GM21619 (cell line): Measurements from ENCODE around the gene TMTC1.

ENCODE experiments used
- ATAC-seq: cut with Tn5 transposase; IDR thresholded peaks from one replicate; pipeline ENCODE4 v1.9.1; 2021; ENCODE audit not compliant: unreplicated experiment

Gene TMTC1

GRCh38 chr12:29622251-29622650 lies 161.5 kb downstream of the TMTC1 start:
- ATAC-seq, result no peak

GRCh38 chr12:29620030-29620429 lies 163.7 kb downstream of the TMTC1 start:
- ATAC-seq, result no peak

- ATAC-seq, result no peak
Observed at GRCh38 chr12:29617407-29617803, 166.3 kb downstream of the TMTC1 start.

- ATAC-seq, result no peak
Observed at GRCh38 chr12:29616664-29617406, 166.9 kb downstream of the TMTC1 start.

GRCh38 chr12:29614694-29615325 lies 168.9 kb downstream of the TMTC1 start:
- no peak for ATAC-seq

- ATAC-seq, result no peak
Observed at GRCh38 chr12:29612912-29613311, 170.8 kb downstream of the TMTC1 start.

- ATAC-seq, result no peak
Observed at GRCh38 chr12:29611906-29612305, 171.8 kb downstream of the TMTC1 start.

GRCh38 chr12:29610473-29611170 lies 173.1 kb downstream of the TMTC1 start:
- no peak for ATAC-seq

- ATAC-seq, result no peak
Observed at GRCh38 chr12:29609431-29610215, 174.1 kb downstream of the TMTC1 start.

GRCh38 chr12:29608581-29608980 lies 175.2 kb downstream of the TMTC1 start:
- no peak for ATAC-seq

- ATAC-seq, result no peak
Observed at GRCh38 chr12:29599381-29599780, 184.4 kb downstream of the TMTC1 start.

- no peak for ATAC-seq
Observed at GRCh38 chr12:29595071-29595755, 188.5 kb downstream of the TMTC1 start.

- no peak for ATAC-seq
Observed at GRCh38 chr12:29593001-29593400, 190.7 kb downstream of the TMTC1 start.

GRCh38 chr12:29591140-29592020 lies 192.4 kb downstream of the TMTC1 start:
- no peak for ATAC-seq

- ATAC-seq, result no peak
Observed at GRCh38 chr12:29589851-29590250, 193.9 kb downstream of the TMTC1 start.

GRCh38 chr12:29589286-29589820 lies 194.4 kb downstream of the TMTC1 start:
- ATAC-seq, result no peak

GRCh38 chr12:29582677-29583272 lies 201.0 kb downstream of the TMTC1 start:
- no peak for ATAC-seq

GRCh38 chr12:29582146-29582545 lies 201.6 kb downstream of the TMTC1 start:
- ATAC-seq, result no peak

- no peak for ATAC-seq
Observed at GRCh38 chr12:29581631-29582030, 202.1 kb downstream of the TMTC1 start.
